Body of pancreas (tissue), 4 donors: ENCODE results near the gene TAF5.

Experiments used
- POLR2A ChIP-seq, 3 donors: fragments of 450-650 bp; IDR thresholded peaks; one replicate each; pipeline ENCODE4 v1.6.1; 2016; ENCODE audit warnings: antibody characterized with exemption in 3 of 3, mild to moderate bottlenecking in 2 of 3
- TF ChIP-seq, protein P1 (sequence below), 7 experiments: fragments of 450-650 bp in 4 of 7; fragments of 200-600 bp in 3 of 7; sonication (generic) in 3 of 7; IDR thresholded peaks; one replicate each; pipeline ENCODE4 v1.5.1; 2016 to 2019; ENCODE audit warnings: antibody characterized with exemption in 7 of 7

DNA sequence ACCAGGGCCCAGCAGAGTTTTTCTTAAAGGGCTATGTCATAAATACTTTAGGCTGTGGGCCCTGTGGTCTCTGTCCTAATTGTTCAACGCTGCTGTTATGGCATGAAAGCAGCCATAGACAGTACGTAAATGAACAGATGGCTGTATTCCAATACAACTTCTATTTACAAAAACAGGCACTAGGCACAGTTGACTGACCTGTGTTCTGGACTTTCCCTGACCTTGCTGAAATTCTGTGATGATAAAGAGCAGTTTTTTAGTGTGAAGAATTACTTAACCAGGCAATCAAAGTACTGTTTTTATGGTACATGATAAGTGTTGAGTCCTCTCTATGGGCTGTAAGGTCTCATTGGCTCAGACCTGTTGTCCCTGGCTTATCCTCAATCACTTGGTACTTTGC, 45.8 kb downstream of the TAF5 start:
- TF ChIP-seq, protein P1, sequence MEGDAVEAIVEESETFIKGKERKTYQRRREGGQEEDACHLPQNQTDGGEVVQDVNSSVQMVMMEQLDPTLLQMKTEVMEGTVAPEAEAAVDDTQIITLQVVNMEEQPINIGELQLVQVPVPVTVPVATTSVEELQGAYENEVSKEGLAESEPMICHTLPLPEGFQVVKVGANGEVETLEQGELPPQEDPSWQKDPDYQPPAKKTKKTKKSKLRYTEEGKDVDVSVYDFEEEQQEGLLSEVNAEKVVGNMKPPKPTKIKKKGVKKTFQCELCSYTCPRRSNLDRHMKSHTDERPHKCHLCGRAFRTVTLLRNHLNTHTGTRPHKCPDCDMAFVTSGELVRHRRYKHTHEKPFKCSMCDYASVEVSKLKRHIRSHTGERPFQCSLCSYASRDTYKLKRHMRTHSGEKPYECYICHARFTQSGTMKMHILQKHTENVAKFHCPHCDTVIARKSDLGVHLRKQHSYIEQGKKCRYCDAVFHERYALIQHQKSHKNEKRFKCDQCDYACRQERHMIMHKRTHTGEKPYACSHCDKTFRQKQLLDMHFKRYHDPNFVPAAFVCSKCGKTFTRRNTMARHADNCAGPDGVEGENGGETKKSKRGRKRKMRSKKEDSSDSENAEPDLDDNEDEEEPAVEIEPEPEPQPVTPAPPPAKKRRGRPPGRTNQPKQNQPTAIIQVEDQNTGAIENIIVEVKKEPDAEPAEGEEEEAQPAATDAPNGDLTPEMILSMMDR (IDR thresholded peaks at IDR 0.05): no peak
- no peak for TF ChIP-seq POLR2A (IDR thresholded peaks at IDR 0.05)
